GM12878 (cell line): Measurements from ENCODE around the gene SMAD9. TPM values are rescaled to one million over a fixed set of nuclear protein-coding genes. Genes with fewer than 3 reads are reported as not detected.

Source experiments
- ATAC-seq: fragments of 200-7000 bp; cut with Tn5 transposase; 3 replicates; pipeline ENCODE4 v1.9.1; 2020; ENCODE audit warnings: mild to moderate bottlenecking, moderate library complexity
- BruUV-seq: library from RNA; stranded (reverse); fragments of 400-500 nt; replicated peaks from 2 replicates; lab custom pipeline; 2021; lab: Mats Ljungman, UMichigan
- CTCF ChIA-PET: fragments of 300-600 bp; sonication (Branson Sonifier 250); formaldehyde crosslinking; extraction: SDS; loops from one replicate; lab custom pipeline; 2021; ENCODE audit warnings: inconsistent platforms; lab: Yijun Ruan, JAX
- POLR2A ChIA-PET: fragments of 350-600 bp; formaldehyde crosslinking; extraction: SDS; loops from one replicate; lab custom pipeline; 2021; ENCODE audit warnings: inconsistent platforms; lab: Charles Lee
- RAD21 ChIA-PET: fragments of 300-600 bp; sonication (Branson Sonifier 250); formaldehyde crosslinking; loops from one replicate; lab custom pipeline; 2023; ENCODE audit warnings: antibody characterized with exemption; ENCODE audit not compliant: unreplicated experiment; lab: Charles Lee
- SMC1A ChIA-PET: fragments of 300-600 bp; sonication (Branson Sonifier 250); formaldehyde crosslinking; loops from one replicate; lab custom pipeline; 2023; ENCODE audit not compliant: unreplicated experiment, uncharacterized antibody; lab: Charles Lee
- DNase-seq: peaks from one replicate; pipeline ENCODE4 v3.0.0-alpha.2; 2011; ENCODE audit warnings: low read depth, low spot score
- FAIRE-seq: peaks from 3 replicates; lab custom pipeline; 2011; peaks lifted over from hg19 to GRCh38; lab: Jason Lieb, UNC
- H2AFZ ChIP-seq: 2 replicates; pipeline ENCODE4 v1.6.0; 2011; ENCODE audit warnings: low read depth, low read length, control low read depth; ENCODE audit not compliant: control insufficient read depth
- H3K27ac ChIP-seq: 2 replicates; pipeline ENCODE4 v1.5.1; 2011; ENCODE audit warnings: control low read depth; ENCODE audit not compliant: control insufficient read depth, insufficient read depth
- H3K27me3 ChIP-seq, 2 experiments: replicated peaks in 1 of 2; 2 replicates each; pipeline versions ENCODE4 v1.6.0 to v1.6.1; 2011; ENCODE audit warnings: low read length in 1 of 2; ENCODE audit not compliant: control insufficient read depth in 2 of 2, insufficient read depth in 2 of 2
- H3K36me3 ChIP-seq, 2 experiments: 2 replicates each; pipeline ENCODE4 v1.5.1; 2011; ENCODE audit warnings: low read length in 1 of 2; ENCODE audit not compliant: control insufficient read depth in 2 of 2, insufficient read depth in 2 of 2
- H3K4me1 ChIP-seq: 2 replicates; pipeline ENCODE4 v1.6.1; 2011; ENCODE audit warnings: mild to moderate bottlenecking, low read length, moderate library complexity, mixed read lengths; ENCODE audit not compliant: control insufficient read depth, insufficient read depth
- H3K4me2 ChIP-seq: 2 replicates; pipeline ENCODE4 v1.6.0; 2011; ENCODE audit warnings: control low read depth; ENCODE audit not compliant: control insufficient read depth, insufficient read depth
- H3K4me3 ChIP-seq: fragments of 200-600 bp; sonication (generic); 2 replicates; pipeline ENCODE4 v1.5.1; 2016
- H3K79me2 ChIP-seq: 2 replicates; pipeline ENCODE4 v1.6.0; 2011; ENCODE audit warnings: low read length; ENCODE audit not compliant: control insufficient read depth, insufficient read depth
- H3K9ac ChIP-seq: 2 replicates; pipeline ENCODE4 v1.8.0; 2011; ENCODE audit warnings: low read length, control low read depth, mixed read lengths; ENCODE audit not compliant: control insufficient read depth, insufficient read depth
- H3K9me3 ChIP-seq: replicated peaks from 3 replicates; pipeline ENCODE4 v1.5.1; 2011; ENCODE audit warnings: mild to moderate bottlenecking, low read length; ENCODE audit not compliant: control insufficient read depth, insufficient read depth
- H4K20me1 ChIP-seq: 2 replicates; pipeline ENCODE4 v1.6.0; 2011; ENCODE audit not compliant: control insufficient read depth, insufficient read depth
- BMI1 ChIP-seq: fragments of 450-650 bp; IDR thresholded peaks from 2 replicates; pipeline ENCODE4 v1.6.1; 2016; ENCODE audit warnings: mild to moderate bottlenecking, moderate library complexity, borderline replicate concordance
- ETV6 ChIP-seq, 2 experiments: fragments of 450-650 bp in 1 of 2; IDR thresholded peaks in 1 of 2; conservative IDR thresholded peaks in 1 of 2; 2 replicates each; pipeline ENCODE4 v1.6.1; 2014; ENCODE audit warnings: antibody characterized with exemption in 1 of 2, borderline replicate concordance in 1 of 2, low read depth in 1 of 2, mild to moderate bottlenecking in 1 of 2, moderate library complexity in 1 of 2
- EZH2 ChIP-seq: IDR thresholded peaks from 2 replicates; pipeline ENCODE4 v1.6.1; 2012; ENCODE audit warnings: low read depth, mild to moderate bottlenecking, control low read depth, inconsistent platforms, low read length, borderline replicate concordance; ENCODE audit not compliant: control insufficient read depth
- MYC ChIP-seq: IDR thresholded peaks from 2 replicates; pipeline ENCODE4 v1.6.1; 2011; ENCODE audit warnings: mild to moderate bottlenecking, low read length, moderate library complexity, inconsistent platforms; ENCODE audit not compliant: insufficient read depth, insufficient replicate concordance, insufficient read length, severe bottlenecking
- NFYA ChIP-seq: IDR thresholded peaks from 2 replicates; pipeline ENCODE4 v1.6.1; 2011; ENCODE audit warnings: low read depth, mild to moderate bottlenecking, low read length, improper control_type of control experiment, borderline replicate concordance
- STAT1 ChIP-seq: fragments of 450-650 bp; conservative IDR thresholded peaks from 2 replicates; pipeline ENCODE4 v1.6.1; 2014; ENCODE audit warnings: antibody characterized with exemption, mild to moderate bottlenecking
- ZNF24 ChIP-seq: fragments of 450-650 bp; IDR thresholded peaks from 2 replicates; pipeline ENCODE4 v1.6.1; 2017; ENCODE audit warnings: antibody characterized with exemption, mild to moderate bottlenecking
- ZZZ3 ChIP-seq: IDR thresholded peaks from 2 replicates; pipeline ENCODE4 v1.6.1; 2011; ENCODE audit warnings: low read depth; ENCODE audit not compliant: control insufficient read depth, insufficient read length
- WGBS: methylation state at CpG from one replicate; pipeline ENCODE4 v1.1.6; 2016; ENCODE audit warnings: low lambda C conversion rate; ENCODE audit not compliant: insufficient replicate concordance, insufficient coverage; ENCODE audit errors: missing lambda C conversion rate; 5-methylcytosine and 5-hydroxymethylcytosine counted together
- in situ Hi-C: fragments of 300-500 bp; cut with MboI; formaldehyde crosslinking; loops from 9 replicates; pipeline ENCODE4 v1.14.3; 2018; ENCODE audit warnings: mixed read lengths
- intact Hi-C: fragments of 100-400 bp; cut with micrococcal nuclease; formaldehyde crosslinking; loops from one replicate; pipeline ENCODE4 v1.14.2; 2022; ENCODE audit not compliant: unreplicated experiment
- polyA plus RNA-seq, 11 experiments: library from polyadenylated mRNA; depleted of rRNA in 4 of 11; unstranded in 6 of 11; stranded (reverse) in 5 of 11; fragments of >200 nt; fragmentation: Nextera tagmentation in 4 of 11; fragmentation: Illumina TruSeq in 1 of 11; extraction: Ambion mirVana in 4 of 11; extraction: Trizol in 1 of 11; gene quantifications; 1 replicate in 1 of 11; 2 replicates in 10 of 11; pipeline versions ENCODE4 v1.2.1 to v1.2.3, GENCODE V29; 2011 to 2016; ENCODE audit warnings: inconsistent platforms in 2 of 11, missing spikeins in 2 of 11, low read depth in 1 of 11
- total RNA-seq, 4 experiments: library from RNA; depleted of rRNA in 3 of 4; stranded (reverse); fragments of >200 nt in 3 of 4; fragmentation: Illumina TruSeq in 1 of 4; extraction: Trizol in 1 of 4; gene quantifications; 2 replicates each; pipeline versions ENCODE4 v1.2.1 to v1.2.3, GENCODE V29; 2013 to 2021
- TF ChIP-seq, protein P1 (sequence below): fragments of 450-650 bp; formaldehyde crosslinking; IDR thresholded peaks from 2 replicates; pipeline ENCODE4 v1.4.0; 2022; ENCODE audit warnings: mild to moderate bottlenecking, moderate library complexity
- TF ChIP-seq, protein P2 (sequence below): IDR thresholded peaks from 2 replicates; pipeline ENCODE4 v1.6.1; 2011; ENCODE audit warnings: borderline replicate concordance, low read depth, mild to moderate bottlenecking, moderate library complexity, mixed read lengths, low read length; ENCODE audit not compliant: insufficient read depth; ENCODE audit errors: extremely low read length
- TF ChIP-seq, protein P3 (sequence below): fragments of 450-650 bp; IDR thresholded peaks from 2 replicates; pipeline ENCODE4 v1.6.1; 2017; ENCODE audit warnings: mild to moderate bottlenecking
- TF ChIP-seq, protein P4 (sequence below): fragments of 150-350 bp; IDR thresholded peaks from 2 replicates; pipeline ENCODE4 v1.6.1; 2016; ENCODE audit warnings: low read depth, low read length

The SMAD9 gene
- total and polyA plus RNA-seq, 10 of the 15 experiments (the other 5 are each of a cell fraction or from before 2014, with no cell fraction given) = 0.22 to 0.69 (median 0.42) TPM; not detected in 6

DNA sequence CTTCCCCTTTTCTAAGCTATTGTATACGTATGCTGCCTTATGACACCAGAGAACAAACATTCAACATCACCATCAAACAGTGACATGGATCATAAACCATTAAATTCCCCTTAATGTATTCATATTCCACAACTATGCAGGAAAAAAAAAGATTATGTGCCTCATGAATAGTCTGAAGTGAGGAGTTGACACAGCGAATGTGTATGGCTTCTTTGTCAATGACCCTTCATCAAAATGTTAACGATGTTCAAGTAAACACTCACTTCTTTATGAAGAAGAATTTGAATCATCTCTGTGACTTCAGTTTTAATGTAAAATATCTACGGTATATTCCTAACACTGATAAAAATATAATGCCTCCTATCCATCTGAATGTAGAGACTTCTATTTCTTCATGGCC lies 44.6 kb downstream of the SMAD9 start:
- TF ChIP-seq NFYA (no peak), ZZZ3 (no peak), EZH2 (no peak), ETV6 (conservative IDR thresholded peaks at IDR 0.05 in 1 of 2, IDR thresholded peaks at IDR 0.05 in 1 of 2; ENCODE audit: borderline replicate concordance in 1 of 2, low read depth in 1 of 2) (no peak), BMI1 (no peak), MYC (no peak), STAT1 (no peak), ZNF24 (no peak)
- TF ChIP-seq, protein P1, sequence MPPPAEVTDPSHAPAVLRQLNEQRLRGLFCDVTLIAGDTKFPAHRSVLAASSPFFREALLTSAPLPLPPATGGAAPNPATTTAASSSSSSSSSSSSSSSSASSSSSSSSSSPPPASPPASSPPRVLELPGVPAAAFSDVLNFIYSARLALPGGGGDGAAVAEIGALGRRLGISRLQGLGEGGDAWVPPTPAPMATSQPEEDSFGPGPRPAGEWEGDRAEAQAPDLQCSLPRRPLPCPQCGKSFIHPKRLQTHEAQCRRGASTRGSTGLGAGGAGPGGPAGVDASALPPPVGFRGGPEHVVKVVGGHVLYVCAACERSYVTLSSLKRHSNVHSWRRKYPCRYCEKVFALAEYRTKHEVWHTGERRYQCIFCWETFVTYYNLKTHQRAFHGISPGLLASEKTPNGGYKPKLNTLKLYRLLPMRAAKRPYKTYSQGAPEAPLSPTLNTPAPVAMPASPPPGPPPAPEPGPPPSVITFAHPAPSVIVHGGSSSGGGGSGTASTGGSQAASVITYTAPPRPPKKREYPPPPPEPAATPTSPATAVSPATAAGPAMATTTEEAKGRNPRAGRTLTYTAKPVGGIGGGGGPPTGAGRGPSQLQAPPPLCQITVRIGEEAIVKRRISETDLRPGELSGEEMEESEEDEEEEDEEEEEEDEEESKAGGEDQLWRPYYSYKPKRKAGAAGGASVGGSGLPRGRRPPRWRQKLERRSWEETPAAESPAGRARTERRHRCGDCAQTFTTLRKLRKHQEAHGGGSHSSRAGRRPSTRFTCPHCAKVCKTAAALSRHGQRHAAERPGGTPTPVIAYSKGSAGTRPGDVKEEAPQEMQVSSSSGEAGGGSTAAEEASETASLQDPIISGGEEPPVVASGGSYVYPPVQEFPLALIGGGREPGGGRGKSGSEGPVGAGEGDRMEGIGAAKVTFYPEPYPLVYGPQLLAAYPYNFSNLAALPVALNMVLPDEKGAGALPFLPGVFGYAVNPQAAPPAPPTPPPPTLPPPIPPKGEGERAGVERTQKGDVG = no peak
- TF ChIP-seq, protein P2, sequence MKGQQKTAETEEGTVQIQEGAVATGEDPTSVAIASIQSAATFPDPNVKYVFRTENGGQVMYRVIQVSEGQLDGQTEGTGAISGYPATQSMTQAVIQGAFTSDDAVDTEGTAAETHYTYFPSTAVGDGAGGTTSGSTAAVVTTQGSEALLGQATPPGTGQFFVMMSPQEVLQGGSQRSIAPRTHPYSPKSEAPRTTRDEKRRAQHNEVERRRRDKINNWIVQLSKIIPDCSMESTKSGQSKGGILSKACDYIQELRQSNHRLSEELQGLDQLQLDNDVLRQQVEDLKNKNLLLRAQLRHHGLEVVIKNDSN = no peak
- TF ChIP-seq, protein P3, sequence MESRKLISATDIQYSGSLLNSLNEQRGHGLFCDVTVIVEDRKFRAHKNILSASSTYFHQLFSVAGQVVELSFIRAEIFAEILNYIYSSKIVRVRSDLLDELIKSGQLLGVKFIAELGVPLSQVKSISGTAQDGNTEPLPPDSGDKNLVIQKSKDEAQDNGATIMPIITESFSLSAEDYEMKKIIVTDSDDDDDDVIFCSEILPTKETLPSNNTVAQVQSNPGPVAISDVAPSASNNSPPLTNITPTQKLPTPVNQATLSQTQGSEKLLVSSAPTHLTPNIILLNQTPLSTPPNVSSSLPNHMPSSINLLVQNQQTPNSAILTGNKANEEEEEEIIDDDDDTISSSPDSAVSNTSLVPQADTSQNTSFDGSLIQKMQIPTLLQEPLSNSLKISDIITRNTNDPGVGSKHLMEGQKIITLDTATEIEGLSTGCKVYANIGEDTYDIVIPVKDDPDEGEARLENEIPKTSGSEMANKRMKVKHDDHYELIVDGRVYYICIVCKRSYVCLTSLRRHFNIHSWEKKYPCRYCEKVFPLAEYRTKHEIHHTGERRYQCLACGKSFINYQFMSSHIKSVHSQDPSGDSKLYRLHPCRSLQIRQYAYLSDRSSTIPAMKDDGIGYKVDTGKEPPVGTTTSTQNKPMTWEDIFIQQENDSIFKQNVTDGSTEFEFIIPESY = no peak
- TF ChIP-seq, protein P4, sequence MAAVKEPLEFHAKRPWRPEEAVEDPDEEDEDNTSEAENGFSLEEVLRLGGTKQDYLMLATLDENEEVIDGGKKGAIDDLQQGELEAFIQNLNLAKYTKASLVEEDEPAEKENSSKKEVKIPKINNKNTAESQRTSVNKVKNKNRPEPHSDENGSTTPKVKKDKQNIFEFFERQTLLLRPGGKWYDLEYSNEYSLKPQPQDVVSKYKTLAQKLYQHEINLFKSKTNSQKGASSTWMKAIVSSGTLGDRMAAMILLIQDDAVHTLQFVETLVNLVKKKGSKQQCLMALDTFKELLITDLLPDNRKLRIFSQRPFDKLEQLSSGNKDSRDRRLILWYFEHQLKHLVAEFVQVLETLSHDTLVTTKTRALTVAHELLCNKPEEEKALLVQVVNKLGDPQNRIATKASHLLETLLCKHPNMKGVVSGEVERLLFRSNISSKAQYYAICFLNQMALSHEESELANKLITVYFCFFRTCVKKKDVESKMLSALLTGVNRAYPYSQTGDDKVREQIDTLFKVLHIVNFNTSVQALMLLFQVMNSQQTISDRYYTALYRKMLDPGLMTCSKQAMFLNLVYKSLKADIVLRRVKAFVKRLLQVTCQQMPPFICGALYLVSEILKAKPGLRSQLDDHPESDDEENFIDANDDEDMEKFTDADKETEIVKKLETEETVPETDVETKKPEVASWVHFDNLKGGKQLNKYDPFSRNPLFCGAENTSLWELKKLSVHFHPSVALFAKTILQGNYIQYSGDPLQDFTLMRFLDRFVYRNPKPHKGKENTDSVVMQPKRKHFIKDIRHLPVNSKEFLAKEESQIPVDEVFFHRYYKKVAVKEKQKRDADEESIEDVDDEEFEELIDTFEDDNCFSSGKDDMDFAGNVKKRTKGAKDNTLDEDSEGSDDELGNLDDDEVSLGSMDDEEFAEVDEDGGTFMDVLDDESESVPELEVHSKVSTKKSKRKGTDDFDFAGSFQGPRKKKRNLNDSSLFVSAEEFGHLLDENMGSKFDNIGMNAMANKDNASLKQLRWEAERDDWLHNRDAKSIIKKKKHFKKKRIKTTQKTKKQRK = no peak
- in situ Hi-C loops (no loop called here), intact Hi-C loops (no loop called here)
- FAIRE-seq (no peak), ATAC-seq (no peak), DNase-seq (no peak)
- peaks cover 0 to 4% of the 10 kb centered on the region in 2 experiments; a peak in 2 of 4 replicates for H3K27me3 ChIP-seq
- H4K20me1 ChIP-seq = no peaks in the 10 kb centered on the region
- BruUV-seq = no TSS peak
- CTCF ChIA-PET = no interaction called here
- no peak overlapping the region for H3K4me3 ChIP-seq
- RAD21 ChIA-PET = no interaction called here
- SMC1A ChIA-PET = interaction anchor here (1.9 kb wide), 1 partner anchor 8 kb away, joined by 4 read pairs; no protein-coding TSS in a partner anchor
- H3K79me2 ChIP-seq = no peaks in the 10 kb centered on the region
- no peak overlapping the region for H3K27ac ChIP-seq
- H3K4me1 ChIP-seq = no peaks in the 10 kb centered on the region
- H3K4me2 ChIP-seq = no peak overlapping the region
- no peaks in the 10 kb centered on the region for H3K36me3 ChIP-seq
- H3K9me3 ChIP-seq = no peaks in the 10 kb centered on the region
- WGBS = 69% methylated on average over 4 of the region's 4 CpGs
- no peak overlapping the region for H2AFZ ChIP-seq
- POLR2A ChIA-PET = no interaction called here
- H3K9ac ChIP-seq = no peak overlapping the region
